VCaP (cell line): ENCODE results near the gene ADK.
A peak's percentile ranks its signal among the peaks of the same experiment; 100 is the strongest.

Source experiments
- H3K27ac ChIP-seq: fragments of 450-650 bp; 2 replicates; pipeline ENCODE4 v1.5.1; 2017
- TF ChIP-seq, protein P1 (sequence below): fragments of 450-650 bp; conservative IDR thresholded peaks from 2 replicates; pipeline ENCODE4 v1.5.1; 2017; ENCODE audit warnings: mild to moderate bottlenecking, moderate library complexity

ADK gene

GRCh38 chr10:74160013-74160412 lies 9.0 kb downstream of the ADK start:
- TF ChIP-seq, protein P1, sequence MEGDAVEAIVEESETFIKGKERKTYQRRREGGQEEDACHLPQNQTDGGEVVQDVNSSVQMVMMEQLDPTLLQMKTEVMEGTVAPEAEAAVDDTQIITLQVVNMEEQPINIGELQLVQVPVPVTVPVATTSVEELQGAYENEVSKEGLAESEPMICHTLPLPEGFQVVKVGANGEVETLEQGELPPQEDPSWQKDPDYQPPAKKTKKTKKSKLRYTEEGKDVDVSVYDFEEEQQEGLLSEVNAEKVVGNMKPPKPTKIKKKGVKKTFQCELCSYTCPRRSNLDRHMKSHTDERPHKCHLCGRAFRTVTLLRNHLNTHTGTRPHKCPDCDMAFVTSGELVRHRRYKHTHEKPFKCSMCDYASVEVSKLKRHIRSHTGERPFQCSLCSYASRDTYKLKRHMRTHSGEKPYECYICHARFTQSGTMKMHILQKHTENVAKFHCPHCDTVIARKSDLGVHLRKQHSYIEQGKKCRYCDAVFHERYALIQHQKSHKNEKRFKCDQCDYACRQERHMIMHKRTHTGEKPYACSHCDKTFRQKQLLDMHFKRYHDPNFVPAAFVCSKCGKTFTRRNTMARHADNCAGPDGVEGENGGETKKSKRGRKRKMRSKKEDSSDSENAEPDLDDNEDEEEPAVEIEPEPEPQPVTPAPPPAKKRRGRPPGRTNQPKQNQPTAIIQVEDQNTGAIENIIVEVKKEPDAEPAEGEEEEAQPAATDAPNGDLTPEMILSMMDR = no peak

DNA sequence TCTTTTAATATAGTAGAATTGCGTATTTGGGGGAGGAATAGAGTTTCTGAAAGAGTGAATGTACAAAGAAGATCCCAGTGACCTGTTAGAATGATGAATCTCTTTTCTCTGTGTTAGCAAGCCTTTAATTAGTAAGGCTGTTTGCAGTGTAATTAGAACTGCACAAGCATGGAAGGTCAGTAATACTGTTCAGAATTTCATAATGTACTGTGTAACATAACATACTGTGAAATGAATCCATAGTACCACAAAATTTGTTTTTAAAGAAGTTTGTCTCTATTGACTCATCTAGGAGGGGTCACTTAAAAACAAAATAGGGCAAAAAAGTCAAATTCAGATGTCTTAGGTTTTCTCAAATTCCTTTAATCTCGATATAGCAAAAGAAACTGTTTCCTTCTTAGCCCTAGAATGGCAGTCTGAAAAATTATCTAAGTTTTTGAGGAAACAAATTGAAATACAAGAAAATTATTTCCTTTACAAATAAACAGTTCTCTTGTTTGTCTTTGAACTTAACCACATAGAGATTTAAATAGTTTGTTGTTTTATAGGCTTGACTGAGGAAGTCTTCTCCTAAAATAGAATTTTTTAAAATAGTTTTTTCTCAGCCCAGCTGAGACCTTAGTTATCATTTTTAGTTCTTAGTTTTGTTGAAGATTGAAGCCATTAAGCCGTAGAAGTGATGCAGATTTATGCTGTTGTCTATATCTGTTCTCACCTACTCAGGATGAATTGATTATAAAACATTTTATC lies 12.5 kb downstream of the ADK start:
- no peak overlapping the region for H3K27ac ChIP-seq
- TF ChIP-seq, protein P1 = no peak

More at GRCh38 chr10:74160013-74160412, 9.0 kb downstream of the ADK start:
- H3K27ac ChIP-seq = no peak overlapping the region

DNA sequence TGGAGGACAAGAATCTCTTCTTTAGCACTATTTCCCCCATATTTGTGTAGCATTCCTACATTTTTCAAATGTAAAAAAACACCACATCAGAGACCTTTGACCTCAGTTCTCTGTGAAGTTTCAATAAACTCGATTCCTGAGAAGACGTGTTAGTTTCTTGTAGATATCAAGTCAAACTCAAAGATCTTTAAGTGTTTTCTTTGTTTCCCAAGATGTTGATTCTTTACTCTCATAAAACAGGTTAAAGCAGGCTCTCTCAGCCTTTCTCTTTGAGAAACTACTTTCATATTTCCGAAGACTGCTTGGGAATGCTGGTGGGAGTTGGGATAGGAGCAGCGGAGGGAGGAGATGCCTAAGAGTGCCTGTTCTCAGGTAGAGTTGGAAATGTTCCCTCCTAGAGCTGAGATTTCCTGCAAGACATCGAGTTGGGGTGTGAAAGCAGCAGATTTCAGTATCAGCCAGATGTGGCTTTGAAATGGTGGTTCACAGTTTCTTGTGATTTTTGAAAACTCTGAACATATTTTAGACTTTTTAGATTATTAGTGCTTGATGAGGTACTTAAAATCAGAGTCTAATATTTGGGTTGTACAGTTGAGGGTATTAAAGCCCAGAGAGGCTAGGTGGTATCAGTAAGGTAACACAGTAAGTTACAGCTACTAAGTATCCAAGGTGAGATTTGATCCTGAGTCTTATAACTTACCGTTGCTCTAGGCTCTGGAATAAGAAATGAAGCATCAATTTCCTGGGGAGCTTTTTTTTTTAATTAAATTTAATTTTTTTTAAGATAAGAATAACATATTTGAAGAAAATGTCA lies 13.9 kb downstream of the ADK start:
- TF ChIP-seq, protein P1 = no peak

DNA sequence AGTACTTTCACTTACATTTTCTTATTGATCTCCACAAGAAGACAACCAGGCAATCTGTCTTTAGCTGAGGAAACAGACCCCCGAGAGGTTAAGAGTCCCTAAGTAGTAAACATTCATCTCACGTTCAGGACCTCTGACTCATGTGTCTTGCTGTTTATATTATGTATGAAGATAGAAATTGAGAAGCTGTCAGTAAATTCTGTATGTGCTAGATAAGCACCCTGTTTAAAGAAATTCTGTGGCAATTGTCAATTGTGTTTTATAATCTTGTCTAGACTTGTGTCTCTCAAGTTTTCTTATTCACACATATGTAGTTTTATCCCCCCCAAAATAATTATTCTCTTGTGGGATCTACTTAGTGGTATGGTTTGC lies 14.5 kb downstream of the ADK start:
- TF ChIP-seq, protein P1 = no peak
- H3K27ac ChIP-seq = no peak overlapping the region

More for the DNA sequence above, 13.9 kb downstream of the ADK start:
- peak overlapping the region; percentile 21; the same call in 1 of the 2 replicates for H3K27ac ChIP-seq

DNA sequence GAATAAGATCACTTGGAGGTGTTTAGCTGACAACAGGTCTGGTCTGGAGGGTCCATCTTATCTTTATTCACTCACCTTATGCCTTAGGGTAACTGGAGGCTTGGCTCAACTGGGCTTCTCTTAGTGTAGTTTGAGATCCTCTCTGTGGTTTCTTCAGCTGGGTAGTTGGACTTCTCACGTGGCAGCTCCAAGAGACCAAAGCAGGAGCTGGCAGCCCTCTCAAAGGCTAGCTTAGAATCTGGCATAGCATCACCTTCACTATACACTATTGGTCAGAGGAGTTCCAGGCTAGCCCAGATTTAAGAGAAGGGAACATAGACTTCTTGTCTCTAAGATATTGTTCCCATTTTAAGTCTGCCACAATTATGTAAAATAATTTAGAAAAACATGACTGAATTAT lies 16.4 kb downstream of the ADK start:
- no peak overlapping the region for H3K27ac ChIP-seq
- TF ChIP-seq, protein P1 = no peak

DNA sequence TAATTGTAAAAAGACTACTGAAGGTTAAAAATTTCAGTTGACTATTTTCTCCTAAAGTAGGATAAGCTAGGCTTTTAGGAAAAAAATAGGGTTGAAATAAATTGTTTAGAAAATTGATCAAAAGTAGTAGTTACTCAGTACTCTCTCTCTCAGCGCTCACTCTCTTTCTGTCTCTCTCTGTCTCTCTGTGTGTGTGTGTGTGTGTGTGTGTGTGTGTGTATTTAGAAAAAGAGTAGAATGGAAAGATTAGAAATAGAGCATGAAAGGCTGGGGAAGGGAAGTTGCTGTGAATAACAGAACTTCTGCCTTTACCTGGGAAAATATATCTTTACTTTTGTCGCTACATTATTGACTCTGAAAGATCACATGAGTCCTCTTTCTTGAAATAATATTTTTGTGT lies 20.6 kb downstream of the ADK start:
- TF ChIP-seq, protein P1 = no peak
- H3K27ac ChIP-seq = no peak overlapping the region

DNA sequence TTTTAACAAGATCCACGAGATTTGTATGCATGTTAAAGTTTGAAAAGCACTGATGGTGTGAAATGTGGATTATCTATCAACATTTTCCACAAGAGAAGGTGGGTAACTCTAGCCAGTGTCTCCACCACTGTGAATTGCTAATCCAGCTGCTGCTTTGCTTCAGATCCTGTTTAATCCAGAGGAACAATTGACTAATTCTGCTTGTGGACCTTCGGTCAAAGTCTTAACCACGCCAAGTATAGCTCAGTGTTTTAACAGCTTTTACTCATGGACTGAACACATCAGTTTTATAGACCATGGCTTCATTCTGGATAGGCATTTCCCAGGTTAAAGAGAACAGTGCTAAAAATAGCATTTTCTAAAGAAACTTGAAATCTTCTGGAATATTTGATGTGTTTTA lies 23.5 kb downstream of the ADK start:
- peak overlapping the region; percentile 93 for H3K27ac ChIP-seq
- TF ChIP-seq, protein P1 = no peak
